ENCODE measurements around the gene KATNAL1.
A peak's percentile ranks its signal among the peaks of the same experiment; 100 is the strongest.

The KATNAL1 gene

GRCh38 chr13:30332456-30333143, 25.2 kb upstream of the KATNAL1 start:
- no peak for DNase-seq

GRCh38 chr13:30331331-30331771, 24.0 kb upstream of the KATNAL1 start:
- DNase-seq = no peak

- DNase-seq = no peak
These were observed 21.7 kb upstream of the KATNAL1 start for GRCh38 chr13:30329009-30329585.

GRCh38 chr13:30325668-30326067, 18.3 kb upstream of the KATNAL1 start:
- no peak for DNase-seq

- no peak for DNase-seq
These were observed 16.2 kb upstream of the KATNAL1 start for GRCh38 chr13:30323524-30323923.

GRCh38 chr13:30322428-30322827, 15.1 kb upstream of the KATNAL1 start:
- DNase-seq = no peak

- no peak for DNase-seq
These were observed 13.9 kb upstream of the KATNAL1 start for GRCh38 chr13:30321256-30321655.

- DNase-seq = no peak
These were observed 12.3 kb upstream of the KATNAL1 start for GRCh38 chr13:30319655-30320054.

- no peak for DNase-seq
These were observed 11.8 kb upstream of the KATNAL1 start for GRCh38 chr13:30319130-30319529.

- no peak for DNase-seq
These were observed 10.7 kb upstream of the KATNAL1 start for GRCh38 chr13:30318026-30318425.

- no peak for DNase-seq
These were observed 7.2 kb upstream of the KATNAL1 start for GRCh38 chr13:30314562-30314961.

GRCh38 chr13:30314069-30314468, 6.7 kb upstream of the KATNAL1 start:
- DNase-seq = no peak

- no peak for DNase-seq
These were observed 6.0 kb upstream of the KATNAL1 start for GRCh38 chr13:30313311-30313710.

- no peak for DNase-seq
These were observed 5.6 kb upstream of the KATNAL1 start for GRCh38 chr13:30312904-30313303.

GRCh38 chr13:30308548-30308947, 1.2 kb upstream of the KATNAL1 start:
- DNase-seq = no peak

GRCh38 chr13:30307971-30308290, 580 bp upstream of the KATNAL1 start:
- no peak for DNase-seq

GRCh38 chr13:30306762-30307193, 573 bp downstream of the KATNAL1 start:
- peak; percentile 85 for DNase-seq

GRCh38 chr13:30305456-30305970, 1.8 kb downstream of the KATNAL1 start:
- no peak for DNase-seq

GRCh38 chr13:30303269-30303668, 4.1 kb downstream of the KATNAL1 start:
- DNase-seq = no peak

- no peak for DNase-seq
These were observed 5.5 kb downstream of the KATNAL1 start for GRCh38 chr13:30301827-30302226.

GRCh38 chr13:30300596-30300995, 6.8 kb downstream of the KATNAL1 start:
- no peak for DNase-seq

GRCh38 chr13:30299786-30300185, 7.6 kb downstream of the KATNAL1 start:
- no peak for DNase-seq

GRCh38 chr13:30295116-30295515, 12.2 kb downstream of the KATNAL1 start:
- no peak for DNase-seq

GRCh38 chr13:30294004-30294403, 13.3 kb downstream of the KATNAL1 start:
- DNase-seq = no peak

GRCh38 chr13:30292325-30292724, 15.0 kb downstream of the KATNAL1 start:
- no peak for DNase-seq
